ENCODE data around the gene AFF2. TPM values are rescaled to one million over a fixed set of nuclear protein-coding genes. Genes with fewer than 3 reads are reported as not detected.

The AFF2 gene
- total and polyA plus RNA-seq, 12 donors: 0.07 to 17.9 (median 1.7) TPM

DNA sequence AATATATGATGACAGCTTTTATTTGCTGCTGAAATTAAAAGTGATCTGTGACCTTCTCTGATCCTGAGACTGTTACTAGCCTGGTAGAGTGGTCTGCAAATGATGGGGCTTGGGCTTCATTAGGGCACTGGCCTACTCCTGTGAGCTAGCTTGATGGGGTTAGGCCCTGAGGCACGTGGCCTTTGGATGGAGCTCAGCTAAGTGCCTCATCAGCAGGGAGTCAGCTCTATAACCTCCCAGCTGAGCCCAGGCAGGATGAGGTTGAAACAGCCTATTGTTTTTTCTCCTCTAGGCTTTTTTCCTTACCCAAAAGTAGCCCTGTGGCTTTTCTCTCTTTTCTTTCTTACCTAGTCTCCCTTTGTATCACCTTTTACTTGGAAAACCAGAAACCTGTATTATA lies 92.2 kb downstream of the AFF2 start:
- TF ChIP-seq, protein P1, sequence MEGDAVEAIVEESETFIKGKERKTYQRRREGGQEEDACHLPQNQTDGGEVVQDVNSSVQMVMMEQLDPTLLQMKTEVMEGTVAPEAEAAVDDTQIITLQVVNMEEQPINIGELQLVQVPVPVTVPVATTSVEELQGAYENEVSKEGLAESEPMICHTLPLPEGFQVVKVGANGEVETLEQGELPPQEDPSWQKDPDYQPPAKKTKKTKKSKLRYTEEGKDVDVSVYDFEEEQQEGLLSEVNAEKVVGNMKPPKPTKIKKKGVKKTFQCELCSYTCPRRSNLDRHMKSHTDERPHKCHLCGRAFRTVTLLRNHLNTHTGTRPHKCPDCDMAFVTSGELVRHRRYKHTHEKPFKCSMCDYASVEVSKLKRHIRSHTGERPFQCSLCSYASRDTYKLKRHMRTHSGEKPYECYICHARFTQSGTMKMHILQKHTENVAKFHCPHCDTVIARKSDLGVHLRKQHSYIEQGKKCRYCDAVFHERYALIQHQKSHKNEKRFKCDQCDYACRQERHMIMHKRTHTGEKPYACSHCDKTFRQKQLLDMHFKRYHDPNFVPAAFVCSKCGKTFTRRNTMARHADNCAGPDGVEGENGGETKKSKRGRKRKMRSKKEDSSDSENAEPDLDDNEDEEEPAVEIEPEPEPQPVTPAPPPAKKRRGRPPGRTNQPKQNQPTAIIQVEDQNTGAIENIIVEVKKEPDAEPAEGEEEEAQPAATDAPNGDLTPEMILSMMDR (IDR thresholded peaks at IDR 0.05): no peak
- TF ChIP-seq POLR2A (IDR thresholded peaks at IDR 0.05): no peak
- Histone ChIP-seq H3K27ac (no peak overlapping the region), H3K36me3 (replicated peaks in 1 of 2) (no peaks in the 10 kb centered on the region), H3K27me3 (no peaks in the 10 kb centered on the region), H3K4me3 (no peak overlapping the region), H3K4me1 (replicated peaks in 1 of 2) (no peaks in the 10 kb centered on the region), H3K9me3 (replicated peaks in 1 of 3) (no peaks in the 10 kb centered on the region)
- 33 to 83% (median 42%) methylated on average over 1 of the region's 1 CpG; no CpG with 5 or more reads in 1 of the 4 donors for WGBS, 4 donors
- intact Hi-C loops (cut with DNase I): no loop called here
- DNase-seq: no peak

DNA sequence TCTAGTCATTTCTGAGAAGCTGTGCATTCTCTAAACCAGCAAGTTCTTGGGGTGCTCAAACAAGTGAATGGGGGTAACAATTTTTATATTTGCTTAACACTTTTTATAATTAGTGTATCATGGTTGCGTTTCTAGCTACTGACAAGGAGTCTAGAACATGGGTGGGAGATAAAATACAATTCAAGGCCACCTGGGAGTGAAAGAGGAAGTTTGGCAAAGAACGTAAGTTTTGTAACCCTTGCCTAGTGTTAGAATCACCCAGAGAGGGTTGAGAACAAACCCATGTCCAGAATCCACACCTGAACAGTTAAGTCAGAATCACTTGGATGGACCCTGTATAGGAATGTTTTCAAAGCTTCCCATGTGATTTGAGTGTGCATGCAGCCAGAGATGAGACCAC lies 92.7 kb downstream of the AFF2 start:
- WGBS, 4 donors: 45 to 68% (median 52%) methylated on average over 2 of the region's 2 CpGs
- Histone ChIP-seq H3K4me1 (replicated peaks in 1 of 2) (no peaks in the 10 kb centered on the region), H3K9me3 (replicated peaks in 1 of 3) (no peaks in the 10 kb centered on the region), H3K4me3 (no peak overlapping the region), H3K27me3 (no peaks in the 10 kb centered on the region), H3K27ac (no peak overlapping the region), H3K36me3 (replicated peaks in 1 of 2) (no peaks in the 10 kb centered on the region)
- TF ChIP-seq POLR2A (IDR thresholded peaks at IDR 0.05): no peak
- TF ChIP-seq, protein P1 (IDR thresholded peaks at IDR 0.05): no peak
- intact Hi-C loops (cut with DNase I): no loop called here
- no peak for DNase-seq

DNA sequence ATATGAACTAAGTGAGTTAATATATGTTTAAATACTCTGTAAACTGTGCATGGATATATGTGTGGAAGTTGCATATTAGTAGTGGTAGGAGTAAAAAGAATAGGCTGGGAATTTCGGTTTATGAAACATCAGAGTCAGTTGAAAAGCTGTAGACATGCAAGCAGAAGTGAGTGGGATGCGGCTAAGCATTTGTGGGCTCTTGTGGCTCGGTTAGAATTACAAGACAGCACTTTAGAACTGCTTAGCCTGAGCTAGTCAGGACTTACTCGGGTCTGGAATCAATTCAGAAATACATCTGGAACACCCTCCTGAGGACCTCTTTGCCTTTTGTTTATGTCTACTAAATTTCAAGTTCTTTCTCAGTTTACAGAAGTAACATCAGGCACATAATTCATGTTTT lies 93.6 kb downstream of the AFF2 start:
- 51 to 61% (median 56%) methylated on average over 4 of the region's 4 CpGs for WGBS, 4 donors

DNA sequence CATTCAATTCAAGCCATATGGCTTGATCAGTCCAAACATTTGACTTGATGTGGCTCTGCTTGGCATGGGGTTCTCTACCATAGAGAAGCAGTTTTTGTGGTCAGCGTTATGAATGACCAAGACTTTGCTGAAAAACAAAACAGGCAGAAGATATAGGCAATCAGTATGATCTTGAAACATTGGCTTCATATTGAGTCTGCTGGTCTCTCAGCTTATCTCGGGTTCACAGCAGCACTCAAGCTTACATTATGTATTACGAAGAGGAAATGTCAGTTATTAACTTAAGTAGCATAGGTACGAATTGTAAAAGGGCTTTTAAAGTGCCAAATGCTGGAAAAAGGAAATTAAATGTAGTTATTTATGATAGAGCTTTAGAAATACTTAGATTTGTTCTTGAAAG lies 99.0 kb downstream of the AFF2 start:
- no peak for DNase-seq
- intact Hi-C loops (cut with DNase I): no loop called here

More for the DNA sequence above, 93.6 kb downstream of the AFF2 start:
- H3K9me3 ChIP-seq (replicated peaks in 1 of 3): no peaks in the 10 kb centered on the region
- no peak overlapping the region for H3K4me3 ChIP-seq
- TF ChIP-seq, protein P1 (IDR thresholded peaks at IDR 0.05): no peak
- TF ChIP-seq POLR2A (IDR thresholded peaks at IDR 0.05): no peak
- no peaks in the 10 kb centered on the region for H3K27me3 ChIP-seq
- no peaks in the 10 kb centered on the region for H3K36me3 ChIP-seq (replicated peaks in 1 of 2)
- no peaks in the 10 kb centered on the region for H3K4me1 ChIP-seq (replicated peaks in 1 of 2)
- DNase-seq: no peak
- no peak overlapping the region for H3K27ac ChIP-seq
- intact Hi-C loops (cut with DNase I): no loop called here

More for the DNA sequence above, 99.0 kb downstream of the AFF2 start:
- no peak overlapping the region for H3K27ac ChIP-seq
- H3K4me3 ChIP-seq: no peak overlapping the region
- WGBS, 4 donors: 42 to 69% (median 54%) methylated on average over 4 of the region's 4 CpGs
- H3K27me3 ChIP-seq: no peaks in the 10 kb centered on the region
- no peaks in the 10 kb centered on the region for H3K4me1 ChIP-seq (replicated peaks in 1 of 2)
- TF ChIP-seq, protein P1 (IDR thresholded peaks at IDR 0.05): no peak
- no peaks in the 10 kb centered on the region for H3K36me3 ChIP-seq (replicated peaks in 1 of 2)
- H3K9me3 ChIP-seq (replicated peaks in 1 of 3): no peaks in the 10 kb centered on the region
